HCT116 (cell line): ENCODE measurements around the gene RNF217. TPM values are rescaled to one million over a fixed set of nuclear protein-coding genes. Genes with fewer than 3 reads are reported as not detected.

Experiments used
- ATAC-seq: fragments of 200-7000 bp; cut with Tn5 transposase; 2 replicates; pipeline ENCODE4 v1.9.1; 2020; ENCODE audit warnings: mild to moderate bottlenecking, moderate library complexity
- BruUV-seq: library from RNA; stranded (reverse); fragments of 400-500 nt; replicated peaks from 2 replicates; lab custom pipeline; 2021; lab: Mats Ljungman, UMichigan
- CTCF ChIA-PET: fragments of 300-600 bp; sonication (Branson Sonifier 250); formaldehyde crosslinking; loops from one replicate; lab custom pipeline; 2021; ENCODE audit warnings: antibody characterized with exemption; lab: Charles Lee
- POLR2A ChIA-PET: fragments of 300-600, 350-600 bp; sonication (Branson Sonifier 250); formaldehyde crosslinking; loops from one replicate; lab custom pipeline; 2021; ENCODE audit warnings: antibody characterized with exemption; lab: Charles Lee
- RAD21 ChIA-PET, 2 experiments: fragments of 300-600 bp; sonication (Branson Sonifier 250); formaldehyde crosslinking; loops; one replicate each; lab custom pipeline; 2023; ENCODE audit warnings: low total read pairs in 2 of 2; ENCODE audit not compliant: uncharacterized antibody in 2 of 2, unreplicated experiment in 2 of 2, low non-redundant PET in 1 of 2; lab: Charles Lee
- DNase-seq: peaks from one replicate; pipeline ENCODE4 v3.0.0-alpha.2; 2010; ENCODE audit warnings: low read depth, low spot score
- H2AFZ ChIP-seq: fragments of 200-600 bp; shearing (Covaris generic), sonication (generic); 2 replicates; pipeline ENCODE4 v1.6.1; 2017; ENCODE audit warnings: low read depth, mixed run types, mixed read lengths, antibody characterized with exemption, low read length; ENCODE audit not compliant: poor library complexity, severe bottlenecking
- H3K27ac ChIP-seq: 2 replicates; pipeline ENCODE4 v1.5.1; 2012; ENCODE audit warnings: low read depth, low read length
- H3K27me3 ChIP-seq: fragments of 200-600 bp; sonication (generic); 2 replicates; pipeline ENCODE4 v1.6.1; 2016; ENCODE audit warnings: mixed run types, low read length, mixed read lengths; ENCODE audit not compliant: insufficient read depth
- H3K36me3 ChIP-seq, 2 experiments: fragments of 200-500 bp in 1 of 2; fragments of 200-600 bp in 1 of 2; sonication (Bioruptor generic) in 1 of 2; sonication (generic) in 1 of 2; 2 replicates each; pipeline versions ENCODE4 v1.5.1 to v1.6.1; 2014 to 2016; ENCODE audit warnings: low read length in 2 of 2, inconsistent platforms in 1 of 2, mixed read lengths in 1 of 2, mixed run types in 1 of 2; ENCODE audit not compliant: insufficient read depth in 2 of 2, control insufficient read depth in 1 of 2
- H3K4me1 ChIP-seq, 2 experiments: fragments of 200-600 bp in 1 of 2; sonication (generic) in 1 of 2; 2 replicates each; pipeline versions ENCODE4 v1.5.1 to v1.6.1; 2012 to 2017; ENCODE audit warnings: low read length in 2 of 2, inconsistent platforms in 1 of 2, mild to moderate bottlenecking in 1 of 2, mixed read lengths in 1 of 2, mixed run types in 1 of 2, moderate library complexity in 1 of 2; ENCODE audit not compliant: insufficient read depth in 2 of 2, control insufficient read depth in 1 of 2
- H3K4me2 ChIP-seq: fragments of 200-600 bp; sonication (generic); 2 replicates; pipeline ENCODE4 v1.6.1; 2017; ENCODE audit warnings: mixed run types, low read length, mixed read lengths
- H3K4me3 ChIP-seq, 2 experiments: fragments of 200-600 bp in 1 of 2; sonication (generic) in 1 of 2; replicated peaks in 1 of 2; 2 replicates each; pipeline ENCODE4 v1.5.1; 2011 to 2016; ENCODE audit warnings: low read length in 2 of 2, control low read depth in 1 of 2, low read depth in 1 of 2, mild to moderate bottlenecking in 1 of 2, mixed read lengths in 1 of 2, mixed run types in 1 of 2
- H3K79me2 ChIP-seq: fragments of 200-600 bp; sonication (generic); 2 replicates; pipeline ENCODE4 v1.6.1; 2017; ENCODE audit warnings: mild to moderate bottlenecking, mixed run types, low read length, moderate library complexity, mixed read lengths; ENCODE audit not compliant: insufficient read depth
- H3K9ac ChIP-seq: fragments of 200-600 bp; sonication (generic); 2 replicates; pipeline ENCODE4 v1.6.1; 2016; ENCODE audit warnings: low read length, mixed read lengths
- H3K9me2 ChIP-seq: fragments of 200-600 bp; sonication (generic), shearing (Covaris generic); 2 replicates; pipeline ENCODE4 v1.6.1; 2017; ENCODE audit warnings: mixed run types, mild to moderate bottlenecking, moderate library complexity; ENCODE audit not compliant: insufficient read depth
- H3K9me3 ChIP-seq, 2 experiments: fragments of 200-500 bp in 1 of 2; fragments of 200-600 bp in 1 of 2; sonication (Bioruptor generic) in 1 of 2; sonication (generic) in 1 of 2; 2 replicates each; pipeline ENCODE4 v1.6.1; 2014 to 2017; ENCODE audit warnings: low read length in 2 of 2, mixed read lengths in 2 of 2, inconsistent platforms in 1 of 2, low read depth in 1 of 2, mild to moderate bottlenecking in 1 of 2, mixed run types in 1 of 2, moderate library complexity in 1 of 2; ENCODE audit not compliant: control insufficient read depth in 1 of 2, insufficient read depth in 1 of 2
- H4K20me1 ChIP-seq: fragments of 200-600 bp; sonication (generic), shearing (Covaris generic); 2 replicates; pipeline ENCODE4 v1.6.1; 2017; ENCODE audit warnings: mixed run types, mild to moderate bottlenecking, moderate library complexity; ENCODE audit not compliant: insufficient read depth
- CEBPB ChIP-seq: IDR thresholded peaks from 2 replicates; pipeline ENCODE4 v1.6.1; 2012; ENCODE audit warnings: low read depth
- CTCF ChIP-seq, 3 experiments: fragments of 200-600 bp in 1 of 3; sonication (generic) in 1 of 3; IDR thresholded peaks in 2 of 3; conservative IDR thresholded peaks in 1 of 3; 2 replicates each; pipeline ENCODE4 v1.5.1; 2012 to 2017; ENCODE audit warnings: low read depth in 2 of 3, low read length in 2 of 3, antibody characterized with exemption in 1 of 3, borderline replicate concordance in 1 of 3, control low read depth in 1 of 3, mild to moderate bottlenecking in 1 of 3, mixed read lengths in 1 of 3, mixed run types in 1 of 3, moderate library complexity in 1 of 3; ENCODE audit not compliant: insufficient read depth in 1 of 3
- FOSL1 ChIP-seq: IDR thresholded peaks from 2 replicates; pipeline ENCODE4 v1.6.1; 2012; ENCODE audit warnings: low read depth
- SP1 ChIP-seq: IDR thresholded peaks from 2 replicates; pipeline ENCODE4 v1.6.1; 2012; ENCODE audit warnings: low read depth
- YY1 ChIP-seq: IDR thresholded peaks from 2 replicates; pipeline ENCODE4 v1.6.1; 2011; ENCODE audit warnings: low read length, low read depth, moderate library complexity, mild to moderate bottlenecking; ENCODE audit not compliant: insufficient replicate concordance; ENCODE audit errors: extremely low read depth
- intact Hi-C: fragments of 100-400 bp; cut with micrococcal nuclease; formaldehyde crosslinking; loops from 2 replicates; pipeline ENCODE4 v1.10.0; 2022
- total RNA-seq: library from RNA; stranded (reverse); gene quantifications from one replicate; pipeline ENCODE4 v1.2.1, GENCODE V29; 2021; ENCODE audit not compliant: unreplicated experiment

The RNF217 gene
- total RNA-seq, 1 experiment from 2014 or later = 20.4 TPM

- Histone ChIP-seq H3K9me3 (no peaks in the 10 kb centered on the region), H3K27ac (no peak overlapping the region), H3K4me1 (peaks cover 0 to 6% of the 10 kb centered on the region in 2 experiments; a peak in 1 of 4 replicates), H3K4me2 (no peak overlapping the region), H3K9ac (no peak overlapping the region), H3K79me2 (no peaks in the 10 kb centered on the region), H3K4me3 (no peak overlapping the region), H3K36me3 (no peaks in the 10 kb centered on the region), H3K27me3 (no peaks in the 10 kb centered on the region), H4K20me1 (no peaks in the 10 kb centered on the region)
- no peak for ATAC-seq
- CTCF ChIA-PET = no interaction called here
- RAD21 ChIA-PET = no interaction called here
- POLR2A ChIA-PET = no interaction called here
- no TSS peak for BruUV-seq
- TF ChIP-seq CTCF (IDR thresholded peaks at IDR 0.05 in 2 of 3, conservative IDR thresholded peaks at IDR 0.05 in 1 of 3; ENCODE audit: borderline replicate concordance in 1 of 3, insufficient read depth in 1 of 3, low read depth in 2 of 3, low read length in 2 of 3) (no peak), FOSL1 (peak; percentile 25; the same call in 1 of the 2 replicates)
- TF ChIP-seq, all 23 proteins: peak for 1
- Histone ChIP-seq H2AFZ (no peak overlapping the region), H3K9me2 (no peaks in the 10 kb centered on the region; the same call in 1 of the 2 replicates)
- DNase-seq = no peak
- intact Hi-C loops = no loop called here
These were observed 14.2 kb upstream of the RNF217 start for GRCh38 chr6:124947971-124948451.

GRCh38 chr6:124949706-124950105, 12.5 kb upstream of the RNF217 start:
- CTCF ChIA-PET = no interaction called here
- intact Hi-C loops = no loop called here
- peaks cover 0 to 6% of the 10 kb centered on the region in 2 experiments; a peak in 1 of 4 replicates for H3K4me1 ChIP-seq

More at GRCh38 chr6:124949706-124950105, 12.5 kb upstream of the RNF217 start:
- BruUV-seq = no TSS peak
- Histone ChIP-seq H3K4me2 (no peak overlapping the region), H3K9me2 (no peaks in the 10 kb centered on the region; the same call in 1 of the 2 replicates)
- TF ChIP-seq CEBPB (no peak), SP1 (no peak), YY1 (no peak)
- TF ChIP-seq, all 23 proteins: peak for 0
- Histone ChIP-seq H3K4me3 (no peak overlapping the region), H3K79me2 (no peaks in the 10 kb centered on the region), H3K9ac (no peak overlapping the region), H2AFZ (no peak overlapping the region), H3K36me3 (no peaks in the 10 kb centered on the region), H3K27me3 (no peaks in the 10 kb centered on the region), H3K9me3 (no peaks in the 10 kb centered on the region), H3K27ac (no peak overlapping the region), H4K20me1 (no peaks in the 10 kb centered on the region)
- DNase-seq (no peak), ATAC-seq (no peak)
- RAD21 ChIA-PET = no interaction called here
- POLR2A ChIA-PET = no interaction called here
